GM18873 (cell line): ENCODE data around the gene C1QTNF12.
"Not testable (repeated sequence)": the region's sequence is repeated elsewhere in the genome, so short reads cannot be mapped to it uniquely, and the experiment has no call there.

ENCODE experiments used
- ATAC-seq: cut with Tn5 transposase; IDR thresholded peaks from one replicate; pipeline ENCODE4 v1.9.1; 2021; ENCODE audit warnings: mild to moderate bottlenecking, moderate library complexity, moderate number of reproducible peaks; ENCODE audit not compliant: unreplicated experiment, low FRiP score

The C1QTNF12 gene

GRCh38 chr1:1203561-1204424 lies 42.7 kb downstream of the C1QTNF12 start:
- no peak for ATAC-seq

- ATAC-seq = no peak
Observed at GRCh38 chr1:1202831-1203560, 43.5 kb downstream of the C1QTNF12 start.

GRCh38 chr1:1200876-1201810 lies 45.4 kb downstream of the C1QTNF12 start:
- no peak for ATAC-seq

GRCh38 chr1:1199961-1200875 lies 46.3 kb downstream of the C1QTNF12 start:
- no peak for ATAC-seq

GRCh38 chr1:1199141-1199960 lies 47.2 kb downstream of the C1QTNF12 start:
- ATAC-seq = no peak

- no peak for ATAC-seq
Observed at GRCh38 chr1:1198423-1199140, 47.9 kb downstream of the C1QTNF12 start.

GRCh38 chr1:1197551-1198422 lies 48.7 kb downstream of the C1QTNF12 start:
- no peak for ATAC-seq

GRCh38 chr1:1197188-1197500 lies 49.4 kb downstream of the C1QTNF12 start:
- ATAC-seq = no peak

- no peak for ATAC-seq
Observed at GRCh38 chr1:1196431-1197187, 49.9 kb downstream of the C1QTNF12 start.

- ATAC-seq = not testable (repeated sequence)
Observed at GRCh38 chr1:1195726-1196125, 50.8 kb downstream of the C1QTNF12 start.

GRCh38 chr1:1194723-1195122 lies 51.8 kb downstream of the C1QTNF12 start:
- no peak for ATAC-seq
